ENCODE results near the gene SLC11A2.

The SLC11A2 gene

DNA sequence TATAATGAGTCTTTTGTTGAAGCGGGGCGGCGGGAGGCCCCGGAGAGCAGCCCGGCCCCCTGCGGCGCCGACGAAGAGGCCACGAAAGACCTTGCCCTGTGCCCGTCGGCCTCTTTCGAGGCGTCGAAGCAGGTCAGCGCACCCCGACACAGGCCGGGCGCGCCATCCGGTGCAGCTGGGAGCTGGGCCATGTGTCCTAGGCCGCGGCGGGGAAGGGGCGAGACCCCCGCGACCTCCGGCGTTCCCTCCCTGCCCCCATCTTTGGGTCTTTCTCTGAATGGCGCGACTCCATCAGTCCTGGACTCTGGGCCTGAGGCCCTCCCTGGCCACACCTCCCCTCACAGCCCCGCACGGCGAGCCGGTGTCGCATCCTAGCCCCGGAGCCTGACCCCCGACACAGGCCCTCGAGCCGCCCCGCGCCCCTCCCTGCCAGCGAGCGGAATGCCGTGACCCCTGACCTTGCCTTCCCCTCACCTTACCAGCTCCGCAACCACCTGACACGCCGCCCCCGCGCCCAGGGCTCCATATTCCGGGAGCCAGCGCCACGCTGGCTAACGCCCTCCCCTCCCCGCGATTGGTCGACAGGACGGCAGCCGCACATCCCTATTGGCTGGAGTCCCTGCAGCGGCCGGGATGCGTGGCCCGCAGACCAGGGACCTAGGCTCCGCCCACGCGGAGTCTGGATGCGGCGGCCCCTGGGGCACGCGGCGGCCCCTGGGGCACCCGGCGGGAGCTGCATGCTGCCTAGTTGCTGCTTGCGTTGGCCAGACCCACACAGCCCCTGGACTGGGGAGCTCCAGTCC lies at the start of gene SLC11A2:
TSS of gene SLC11A2 (minus strand) at position 549 of the 803 bp plus-strand sequence. CDS start 15,656 bp downstream, outside the sequence.
- peak; percentile 82 for DNase-seq

DNA sequence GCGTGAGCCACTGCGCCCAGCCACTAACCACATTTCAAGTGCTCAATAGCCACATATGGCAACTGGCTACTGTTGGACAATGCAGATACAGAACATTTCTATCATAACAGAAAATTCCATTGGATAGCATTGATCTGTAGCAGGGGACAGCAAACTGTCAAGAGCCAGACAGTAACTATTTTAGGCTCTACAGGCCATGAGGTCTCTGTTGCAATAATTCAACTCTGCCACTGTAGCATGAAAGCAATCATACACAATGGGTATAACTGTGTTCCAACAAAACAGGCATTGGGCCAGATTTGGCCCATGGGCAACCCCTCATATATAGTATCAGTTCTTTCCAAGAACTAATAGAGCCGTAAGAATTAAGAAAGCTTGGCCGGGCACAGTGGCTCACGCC lies 49.2 kb upstream of the SLC11A2 start:
- DNase-seq: no peak

DNA sequence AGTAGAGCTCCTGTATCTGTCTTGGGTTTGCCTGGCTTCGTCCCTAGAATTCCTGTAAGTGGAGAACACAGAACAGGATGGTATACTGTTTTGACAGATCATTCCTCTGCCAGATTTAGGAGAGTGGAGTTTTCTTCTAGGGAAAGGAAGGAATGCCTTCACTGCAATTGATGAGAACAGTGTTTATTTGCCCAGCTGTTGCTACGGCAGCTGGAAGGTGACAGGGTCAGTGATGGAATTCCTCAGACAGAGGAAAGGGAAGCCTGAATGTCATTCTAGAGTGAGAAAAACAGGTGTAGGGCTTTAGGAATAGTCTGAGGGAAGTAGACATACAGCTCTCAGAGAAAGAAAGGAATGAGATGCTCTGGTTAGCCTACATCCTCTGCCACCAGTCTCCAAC lies 45.5 kb upstream of the SLC11A2 start:
- DNase-seq: no peak

DNA sequence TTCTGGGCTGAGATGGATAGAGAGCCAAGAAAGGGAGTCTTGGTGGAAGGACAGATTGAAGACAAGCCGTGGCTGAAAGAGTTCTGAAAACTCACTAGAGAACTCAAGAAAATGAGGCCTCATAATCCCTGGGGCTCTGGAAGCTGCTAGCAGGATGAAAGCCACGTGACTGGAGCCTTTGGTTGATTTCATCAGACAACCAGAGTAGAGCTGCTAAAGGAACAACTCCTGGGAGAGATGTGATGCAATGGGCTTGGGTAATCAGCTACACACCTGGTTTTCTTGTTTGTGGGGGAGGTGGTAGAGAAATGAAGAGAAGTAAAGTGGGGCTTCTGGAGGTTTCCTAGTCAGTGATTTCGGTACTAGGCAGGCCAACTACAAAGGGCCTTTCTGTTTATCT lies 43.8 kb upstream of the SLC11A2 start:
- no peak for DNase-seq

DNA sequence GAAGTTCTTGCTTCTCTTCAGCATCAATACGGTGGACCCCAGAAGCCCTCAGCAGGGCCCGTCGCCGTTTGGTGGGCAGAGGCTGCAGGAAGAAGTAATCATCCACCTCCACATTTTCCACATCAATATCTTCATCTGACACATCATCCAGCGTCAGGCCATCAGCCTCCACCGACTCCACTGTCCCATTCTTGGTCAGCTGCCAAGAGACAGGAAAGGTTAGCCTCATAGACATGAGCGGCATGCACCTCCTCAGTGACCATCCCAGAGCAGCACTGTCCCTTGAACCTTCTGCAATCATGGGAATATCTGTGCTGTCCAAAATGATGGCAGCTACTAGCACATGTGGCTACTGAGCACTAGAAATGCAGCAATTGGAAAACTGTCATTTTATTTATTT lies 41.6 kb upstream of the SLC11A2 start:
- DNase-seq: no peak

DNA sequence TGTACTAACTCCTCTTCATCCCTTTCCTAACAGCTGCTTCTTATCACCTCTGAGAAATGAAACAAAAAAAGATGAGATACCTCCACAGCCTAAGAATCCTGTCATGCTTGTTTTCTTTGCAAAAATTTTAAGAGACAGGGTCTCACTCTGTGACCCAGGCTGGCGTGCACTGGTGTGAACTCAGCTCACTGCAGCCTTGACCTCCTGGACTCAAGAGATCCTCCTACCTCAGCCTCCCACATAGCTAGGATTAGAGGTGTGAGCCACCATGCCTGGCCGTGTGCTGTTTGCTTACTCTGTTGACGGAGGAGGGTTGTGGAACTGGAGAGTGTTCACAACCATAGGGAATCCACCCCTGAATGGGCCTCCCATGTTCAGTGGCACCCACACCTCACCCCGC lies 41.0 kb upstream of the SLC11A2 start:
- DNase-seq: no peak

DNA sequence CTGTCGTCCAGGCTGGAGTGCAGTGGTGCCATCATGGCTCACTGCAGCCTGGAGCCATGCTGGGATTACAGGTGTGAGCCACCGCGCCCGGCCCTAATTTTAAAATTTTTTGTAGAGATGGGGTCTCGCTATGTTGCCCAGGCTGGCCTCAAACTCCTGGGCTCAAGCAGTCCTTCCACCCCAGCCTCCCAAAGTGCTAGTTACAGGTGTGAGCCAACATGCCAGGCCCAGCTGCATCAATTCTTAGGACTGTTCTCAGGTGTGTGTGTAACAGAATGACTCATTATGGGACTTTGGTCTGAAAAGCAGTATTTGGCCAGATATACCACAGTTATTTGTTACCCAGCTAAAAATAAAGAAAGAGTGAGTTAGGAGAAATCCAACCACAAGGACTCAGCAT lies 39.3 kb upstream of the SLC11A2 start:
- no peak for DNase-seq

DNA sequence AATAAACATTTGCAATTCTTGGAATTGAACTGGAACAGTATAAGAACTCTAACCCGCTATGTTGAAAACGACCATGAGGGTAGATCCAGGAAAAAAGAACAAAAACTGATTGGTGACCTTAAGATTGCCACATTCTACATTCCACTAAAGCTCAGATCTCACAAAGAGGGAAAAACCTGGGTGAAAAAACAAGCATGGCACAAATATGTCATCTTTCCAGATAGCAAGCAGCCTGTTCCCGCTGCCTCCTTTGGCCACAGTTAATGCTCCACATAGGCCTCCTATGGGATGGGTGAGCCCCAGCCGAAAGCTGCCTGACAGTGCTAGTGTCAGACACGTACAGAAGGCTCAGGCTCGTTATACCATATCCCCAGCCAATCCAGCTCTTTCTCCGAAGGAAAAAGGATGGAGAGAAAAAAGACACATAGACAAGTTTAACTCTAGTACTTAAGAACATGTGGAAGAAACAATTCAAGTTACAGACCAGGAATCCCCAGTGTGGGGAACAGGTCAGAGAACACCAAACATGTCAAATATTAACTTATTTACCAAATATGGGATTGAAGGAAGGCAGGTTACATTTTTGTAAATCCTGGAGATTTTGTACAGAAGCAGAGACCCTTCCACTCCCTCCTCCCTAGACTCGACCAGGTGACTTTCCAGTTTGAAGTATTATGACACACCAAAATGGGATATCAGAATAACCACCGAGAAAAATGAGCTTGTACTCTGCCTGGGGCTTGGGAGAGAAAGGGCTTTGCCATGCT lies 36.6 kb upstream of the SLC11A2 start:
- DNase-seq: no peak

DNA sequence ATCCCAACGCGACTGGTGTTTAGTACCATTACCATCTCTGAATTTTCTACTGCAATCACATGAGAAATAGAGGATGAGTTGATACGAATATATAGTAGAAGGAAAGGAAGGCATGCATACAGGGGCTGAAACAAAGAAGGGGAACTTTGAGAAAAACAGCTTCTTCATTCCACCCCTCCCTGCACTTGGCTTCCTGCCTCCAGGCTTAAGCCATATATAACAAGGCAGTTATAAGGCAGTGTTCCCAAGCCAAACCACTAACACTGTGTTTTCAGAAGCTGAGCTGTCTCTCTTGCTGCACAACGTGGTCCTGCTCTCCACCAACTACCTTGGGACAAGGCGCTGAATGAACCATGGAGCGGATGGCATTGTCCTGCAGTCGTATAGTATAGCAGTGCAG lies 32.9 kb upstream of the SLC11A2 start:
- no peak for DNase-seq

DNA sequence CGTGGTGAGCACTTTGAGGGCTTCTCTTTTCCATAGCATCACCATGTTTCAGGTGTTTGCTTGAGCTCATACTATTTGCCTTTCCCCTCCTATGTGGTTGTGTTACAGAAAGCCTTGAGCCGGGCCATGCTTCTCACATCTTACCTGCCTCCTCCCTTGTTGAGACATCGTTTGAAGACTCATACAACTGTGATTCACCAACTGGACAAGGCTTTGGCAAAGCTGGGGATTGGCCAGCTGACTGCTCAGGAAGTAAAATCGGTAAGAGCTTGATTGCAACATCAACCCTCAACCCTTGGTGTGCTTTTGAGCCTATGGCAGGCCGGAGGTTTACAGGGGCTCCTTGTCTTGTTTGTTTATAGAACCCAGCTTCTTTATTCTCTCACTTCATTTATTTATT lies 30.1 kb upstream of the SLC11A2 start:
- no peak for DNase-seq

DNA sequence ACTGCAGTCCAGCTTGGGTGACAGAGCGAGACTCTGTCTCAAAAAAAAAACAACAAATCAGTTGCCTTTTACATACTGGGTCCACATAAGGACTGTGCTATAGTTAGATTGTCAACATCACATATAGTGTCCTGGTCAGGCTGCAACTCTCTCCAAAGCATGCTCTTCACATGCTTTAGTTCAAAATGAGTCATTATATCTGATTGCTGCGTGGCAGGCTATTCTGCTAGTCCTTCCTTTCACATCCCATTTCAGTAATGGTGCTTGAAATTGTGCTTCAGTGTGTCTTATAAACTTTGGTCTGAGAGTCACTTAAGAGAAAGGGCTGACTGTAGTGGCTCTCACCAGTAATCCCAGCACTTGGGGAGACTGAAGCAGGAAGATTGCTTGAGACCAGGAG lies 28.9 kb upstream of the SLC11A2 start:
- DNase-seq: no peak

DNA sequence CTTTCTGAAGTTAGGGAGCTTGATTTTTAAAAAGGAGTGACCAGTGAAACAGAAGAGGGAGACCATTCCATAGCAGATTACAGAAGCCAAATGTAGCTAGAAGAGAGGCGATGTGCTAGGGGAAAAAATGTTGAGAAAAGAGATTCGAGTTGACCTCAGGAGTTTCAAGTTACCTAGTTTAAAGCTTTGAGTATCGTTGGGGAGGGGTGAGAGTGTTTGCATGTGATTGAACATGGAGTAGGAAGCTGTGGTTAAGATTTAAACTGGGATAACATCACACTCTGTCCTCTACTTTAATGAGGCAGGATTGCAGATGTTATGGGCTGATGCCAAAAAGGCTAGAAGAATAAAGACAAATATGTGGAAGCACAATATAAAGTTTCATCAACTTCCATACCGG lies 25.6 kb upstream of the SLC11A2 start:
- no peak for DNase-seq

DNA sequence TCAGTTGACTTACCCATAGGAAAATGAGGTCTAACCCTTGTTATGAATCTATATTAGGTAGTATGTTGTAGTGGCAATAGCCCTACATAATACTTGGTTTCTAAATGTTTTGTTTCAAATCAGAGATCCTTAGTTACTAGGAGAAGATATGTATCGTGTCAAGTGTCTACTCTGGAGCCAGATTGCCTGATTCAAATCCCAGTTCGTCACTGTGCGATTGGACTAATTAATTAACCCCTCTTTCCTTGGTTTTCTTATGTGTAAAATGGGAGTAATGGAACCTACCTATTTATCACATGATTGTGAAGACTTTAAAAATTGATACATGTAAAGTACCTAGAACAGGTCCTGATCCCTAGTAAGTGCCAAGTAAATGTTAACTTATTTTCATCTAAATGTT lies 23.3 kb upstream of the SLC11A2 start:
- DNase-seq: no peak

DNA sequence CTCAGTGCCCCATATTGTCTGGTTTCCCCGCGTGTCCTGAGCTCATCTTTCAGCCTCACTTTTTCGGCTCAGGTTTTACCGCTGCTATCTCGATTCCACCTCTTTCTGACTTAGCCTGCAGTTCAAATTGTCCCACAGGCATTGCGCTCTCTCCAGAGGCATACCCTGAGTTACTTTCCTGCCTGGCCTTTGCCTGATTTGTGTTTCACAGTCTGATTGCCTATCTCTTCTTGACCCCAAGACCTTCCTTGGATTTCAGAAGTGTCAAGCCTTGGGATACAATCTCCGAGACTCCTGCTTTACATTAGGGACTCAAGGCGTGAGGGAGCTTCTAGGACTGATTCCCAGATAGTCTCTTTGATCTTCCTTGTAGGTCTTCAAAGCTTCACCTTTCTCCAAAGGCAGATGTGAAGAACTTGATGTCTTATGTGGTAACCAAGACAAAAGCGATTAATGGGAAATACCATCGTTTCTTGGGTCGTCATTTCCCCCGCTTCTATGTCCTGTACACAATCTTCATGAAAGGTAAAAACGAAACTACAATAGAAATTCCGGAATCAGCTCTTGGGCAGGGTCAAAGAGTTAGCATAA lies 22.6 kb upstream of the SLC11A2 start:
- no peak for DNase-seq

DNA sequence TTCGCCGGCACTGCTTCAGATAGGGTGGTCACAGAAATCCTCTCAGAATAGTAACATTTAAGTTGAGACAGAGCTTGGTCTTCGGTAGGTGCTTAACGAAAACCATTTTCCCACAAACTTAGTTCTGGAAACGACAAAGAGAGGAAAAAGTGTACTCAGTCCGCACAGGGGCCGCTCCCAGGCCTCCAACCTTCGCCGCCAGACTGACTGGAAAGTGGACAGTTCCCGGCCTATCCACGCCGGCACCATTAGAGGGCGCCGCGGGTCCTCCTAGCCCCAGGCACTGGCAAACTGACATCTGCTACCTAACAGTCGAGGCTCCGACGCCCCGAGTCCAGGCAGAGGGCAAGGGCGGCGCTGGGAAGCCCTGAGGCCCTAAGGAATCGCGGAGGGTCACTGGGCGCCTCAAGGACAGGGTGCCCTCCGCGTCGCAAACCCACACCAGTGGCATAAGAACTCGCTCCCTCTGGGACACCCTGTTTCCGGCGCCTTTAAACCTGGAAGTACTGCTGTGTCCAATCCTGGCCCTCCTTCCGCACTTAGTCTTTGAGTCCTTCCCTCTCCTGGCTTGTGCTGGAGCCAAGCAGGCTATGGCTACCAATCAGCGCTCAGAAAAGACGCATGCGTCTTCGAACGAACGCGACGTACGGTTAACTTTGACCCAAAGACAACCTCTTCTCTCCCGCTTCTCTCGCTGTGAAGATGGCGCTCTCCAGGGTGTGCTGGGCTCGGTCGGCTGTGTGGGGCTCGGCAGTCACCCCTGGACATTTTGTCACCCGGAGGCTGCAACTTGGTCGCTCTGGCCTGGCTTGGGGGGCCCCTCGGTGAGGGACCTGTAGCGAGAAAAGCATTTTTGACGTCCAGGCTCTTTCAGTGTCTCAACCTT lies 21.7 kb upstream of the SLC11A2 start, which contains the start of gene LETMD1:
TSS of gene LETMD1 (plus strand) at position 673 of the 886 bp plus-strand sequence. CDS start at position 703, 30 bp downstream.
- DNase-seq: peak; percentile 85

DNA sequence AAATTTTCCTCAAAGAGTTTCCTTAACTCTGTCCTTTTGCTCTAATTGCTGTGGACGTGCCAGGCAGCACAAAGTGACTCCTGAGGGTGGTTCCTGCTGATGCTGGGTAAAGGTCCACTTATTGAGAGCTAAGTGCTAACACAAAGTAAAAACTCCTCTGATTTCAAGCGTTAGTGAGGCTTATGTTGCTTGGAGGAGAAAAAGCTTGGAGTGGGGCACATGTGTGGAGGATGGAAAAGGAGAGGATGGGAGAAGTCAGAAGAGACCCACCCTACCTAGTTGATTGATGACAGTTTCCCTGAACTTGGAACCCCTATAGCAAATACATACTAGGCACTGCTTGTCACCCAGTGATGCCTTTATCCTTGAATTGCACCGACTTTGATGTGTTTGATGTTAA lies 10.1 kb upstream of the SLC11A2 start:
- DNase-seq: no peak

DNA sequence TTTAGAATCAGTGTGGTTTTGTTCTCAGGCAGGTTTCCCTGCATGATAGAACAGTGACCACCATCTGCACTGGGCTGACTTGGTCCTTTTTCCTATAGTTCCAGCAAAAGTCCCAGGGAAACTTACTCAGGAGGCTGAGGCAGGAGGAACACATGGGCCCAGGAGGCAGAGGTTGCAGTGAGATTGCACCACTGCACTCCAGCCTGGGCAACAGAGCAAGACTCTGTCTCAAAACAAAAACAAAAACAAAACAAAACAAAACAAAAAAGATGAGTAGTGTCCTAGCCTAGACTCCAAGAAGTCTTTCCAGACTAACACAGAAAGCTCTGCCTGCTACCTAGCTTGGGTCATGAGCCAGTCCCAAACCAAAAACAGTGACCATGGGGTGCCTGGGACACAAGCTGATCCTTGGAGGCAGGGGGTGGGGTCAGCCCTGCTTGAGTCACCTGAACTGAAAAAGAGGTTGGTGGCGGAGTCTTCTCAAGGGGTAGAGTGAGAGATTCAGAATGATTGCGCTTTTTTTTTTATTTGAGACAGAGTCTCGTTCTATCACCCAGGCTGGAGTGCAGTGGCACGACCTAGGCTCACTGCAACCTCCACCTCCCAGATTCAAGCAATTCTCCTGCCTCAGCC lies 7.4 kb upstream of the SLC11A2 start:
- DNase-seq: no peak

DNA sequence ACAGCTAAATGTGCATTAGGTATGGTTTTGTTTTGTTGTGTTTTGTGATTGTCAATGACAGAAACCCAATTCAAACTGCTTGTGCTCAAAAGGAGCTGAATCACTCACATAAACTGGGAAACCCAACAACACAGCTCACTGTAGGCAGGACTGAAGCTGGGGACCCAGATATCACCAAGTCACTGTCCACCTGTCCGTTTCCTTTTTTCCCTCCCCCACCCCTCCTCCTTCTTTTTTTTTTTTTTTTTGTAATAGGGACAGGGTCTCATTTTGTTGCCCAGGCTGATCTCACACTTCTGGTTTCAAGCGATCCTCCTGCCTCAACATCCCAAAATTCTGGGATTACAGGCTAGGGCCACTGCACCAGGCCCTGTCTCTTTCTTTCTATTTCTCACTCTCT lies 6.9 kb upstream of the SLC11A2 start:
- no peak for DNase-seq

DNA sequence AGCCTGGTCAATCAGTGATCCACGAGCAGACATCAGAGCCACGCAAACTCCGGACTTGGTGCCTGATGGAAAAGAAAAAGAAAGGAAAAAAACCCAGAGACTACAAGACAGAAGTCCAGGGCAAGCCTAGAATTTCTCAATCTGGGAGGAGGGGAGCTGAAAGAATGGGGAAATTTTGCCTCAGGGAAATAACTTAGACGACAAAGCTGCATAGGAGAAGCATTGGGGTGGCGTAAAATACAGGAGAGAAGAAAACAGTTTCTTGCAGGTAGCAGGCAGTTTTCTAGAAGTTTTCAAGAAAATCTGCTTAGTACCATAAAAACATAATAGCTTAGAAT lies 2.6 kb upstream of the SLC11A2 start:
- DNase-seq: no peak

DNA sequence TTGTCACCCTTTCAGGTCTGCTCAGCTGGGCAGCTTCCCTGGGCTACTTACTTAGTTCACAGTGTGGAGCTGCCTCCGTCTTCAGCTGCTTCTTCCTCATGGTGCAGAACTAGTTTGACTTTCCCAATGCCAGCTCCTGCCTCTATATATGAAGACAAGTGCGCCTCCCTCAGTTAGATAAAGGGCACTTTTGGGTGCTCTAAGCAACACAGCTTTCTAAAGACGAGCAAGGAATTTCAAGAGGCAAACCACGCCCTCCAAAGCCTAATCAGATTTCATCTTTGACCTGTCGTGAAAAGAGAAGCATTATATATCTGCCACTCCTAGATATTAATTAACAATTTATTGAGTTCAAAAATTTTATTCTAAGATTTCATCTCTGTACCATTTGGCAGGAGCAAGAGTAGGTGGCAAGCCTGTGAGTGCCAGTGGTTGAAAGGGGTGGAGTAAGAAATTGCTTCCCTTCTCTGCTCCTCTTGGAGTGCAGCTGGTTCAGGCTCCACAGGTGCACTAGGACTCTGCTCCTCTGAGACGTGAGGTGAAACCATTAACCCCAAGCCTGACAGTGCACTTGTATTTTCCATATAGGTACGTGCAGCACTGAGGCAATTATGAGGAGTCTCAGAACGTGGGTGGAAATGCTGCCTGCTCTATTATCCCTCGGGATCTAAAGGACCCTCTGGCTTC lies 2.1 kb upstream of the SLC11A2 start:
- no peak for DNase-seq

DNA sequence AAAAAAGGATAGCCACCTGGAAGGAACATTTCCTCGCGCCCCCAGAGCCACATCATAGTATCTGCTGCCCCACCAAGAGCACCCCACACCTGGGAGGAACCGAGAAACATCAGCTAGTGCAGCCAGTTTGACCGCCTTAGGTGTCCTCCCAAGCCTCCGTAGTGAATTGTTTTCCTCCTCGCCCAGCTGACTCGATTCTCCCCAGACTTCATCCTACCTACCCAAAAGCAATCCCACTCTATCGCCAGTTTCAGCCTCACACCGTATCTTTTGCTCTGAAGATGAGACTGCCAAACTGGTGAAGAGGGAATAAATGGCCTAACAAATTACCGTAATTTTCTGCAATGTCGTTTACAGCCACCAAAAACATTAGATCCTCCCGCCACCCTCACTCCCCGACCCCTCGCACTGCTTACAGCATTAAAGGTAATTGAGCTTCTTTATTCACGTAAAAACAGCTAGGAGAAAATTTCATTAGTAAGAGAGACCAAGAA lies 1.2 kb upstream of the SLC11A2 start:
- DNase-seq: no peak

Measured in NK-92 treated with Interleukin-12 subunit alpha and Interleukin-12 subunit beta, amount 100 ng/mL, for 24 hours (cell line).